NCI-H226 (cell line): ENCODE data around the gene LRPPRC.

Experiments
- DNase-seq: peaks from one replicate; pipeline ENCODE4 v3.0.0-alpha.2; 2015

LRPPRC gene

DNA sequence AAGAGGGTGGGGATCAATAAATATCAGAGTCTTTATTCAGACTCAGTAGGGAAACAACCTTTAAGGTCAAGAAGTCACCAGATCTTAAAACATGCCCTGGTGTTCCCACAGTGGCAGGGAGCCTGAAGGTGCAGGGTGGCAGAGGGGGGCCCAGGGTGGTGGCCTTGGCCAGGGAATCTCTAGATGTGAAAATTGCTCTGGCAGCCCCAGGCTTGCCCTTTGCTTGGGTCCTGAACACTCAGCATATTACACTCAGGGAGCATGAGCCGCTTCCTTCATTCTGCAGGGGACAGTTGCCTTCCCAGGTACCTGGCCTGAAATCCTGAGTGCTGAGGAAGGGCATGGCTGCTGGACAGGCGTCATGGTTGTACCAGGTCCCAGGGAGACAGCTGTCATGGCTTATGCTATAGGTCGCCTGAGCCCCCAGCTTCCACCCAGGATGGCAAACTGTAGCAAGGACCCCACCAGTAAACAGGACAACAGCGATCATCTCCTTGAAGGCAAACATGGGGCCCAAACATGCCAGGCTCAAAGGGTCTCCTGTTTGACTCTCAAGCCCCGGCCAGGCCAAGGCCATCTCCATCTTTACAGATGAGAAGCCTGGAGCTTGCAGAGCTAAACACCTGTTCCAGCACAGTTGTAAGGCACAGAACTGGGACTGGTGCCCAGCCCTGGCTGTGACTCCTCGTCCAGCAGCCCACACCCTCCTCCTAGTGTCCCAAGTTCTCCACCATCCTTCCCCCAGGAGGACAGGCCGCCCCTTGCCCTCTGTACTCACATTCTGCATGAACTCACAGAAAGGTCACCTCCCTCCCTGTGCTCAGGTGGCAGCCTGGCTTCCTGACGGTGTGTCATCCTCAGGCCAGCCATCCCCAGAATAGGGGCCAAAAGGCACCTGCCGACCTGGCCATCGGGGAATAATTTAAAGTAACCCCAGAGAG, 142.4 kb downstream of the LRPPRC start:
- no peak for DNase-seq

DNA sequence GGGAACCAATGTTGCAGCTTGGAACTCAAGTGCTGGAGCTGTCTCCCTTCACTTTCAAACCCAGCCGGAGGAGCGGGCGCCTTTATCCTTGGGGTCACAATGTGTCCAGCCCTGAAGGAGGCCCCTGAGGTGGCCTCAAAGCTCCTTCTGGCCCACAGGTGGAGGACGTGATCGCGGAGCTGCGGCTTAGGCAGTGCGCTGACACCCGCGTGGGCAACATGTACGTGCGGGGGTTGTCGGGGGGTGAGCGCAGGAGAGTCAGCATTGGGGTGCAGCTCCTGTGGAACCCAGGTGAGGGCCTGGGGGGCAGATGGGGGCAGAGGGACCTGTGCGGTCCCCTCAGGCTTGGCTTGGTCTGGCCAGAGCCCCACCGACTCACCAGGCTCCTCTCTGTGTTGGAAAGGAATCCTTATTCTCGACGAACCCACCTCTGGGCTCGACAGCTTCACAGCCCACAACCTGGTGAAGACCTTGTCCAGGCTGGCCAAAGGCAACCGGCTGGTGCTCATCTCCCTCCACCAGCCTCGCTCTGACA, 143.5 kb downstream of the LRPPRC start:
- DNase-seq = no peak

DNA sequence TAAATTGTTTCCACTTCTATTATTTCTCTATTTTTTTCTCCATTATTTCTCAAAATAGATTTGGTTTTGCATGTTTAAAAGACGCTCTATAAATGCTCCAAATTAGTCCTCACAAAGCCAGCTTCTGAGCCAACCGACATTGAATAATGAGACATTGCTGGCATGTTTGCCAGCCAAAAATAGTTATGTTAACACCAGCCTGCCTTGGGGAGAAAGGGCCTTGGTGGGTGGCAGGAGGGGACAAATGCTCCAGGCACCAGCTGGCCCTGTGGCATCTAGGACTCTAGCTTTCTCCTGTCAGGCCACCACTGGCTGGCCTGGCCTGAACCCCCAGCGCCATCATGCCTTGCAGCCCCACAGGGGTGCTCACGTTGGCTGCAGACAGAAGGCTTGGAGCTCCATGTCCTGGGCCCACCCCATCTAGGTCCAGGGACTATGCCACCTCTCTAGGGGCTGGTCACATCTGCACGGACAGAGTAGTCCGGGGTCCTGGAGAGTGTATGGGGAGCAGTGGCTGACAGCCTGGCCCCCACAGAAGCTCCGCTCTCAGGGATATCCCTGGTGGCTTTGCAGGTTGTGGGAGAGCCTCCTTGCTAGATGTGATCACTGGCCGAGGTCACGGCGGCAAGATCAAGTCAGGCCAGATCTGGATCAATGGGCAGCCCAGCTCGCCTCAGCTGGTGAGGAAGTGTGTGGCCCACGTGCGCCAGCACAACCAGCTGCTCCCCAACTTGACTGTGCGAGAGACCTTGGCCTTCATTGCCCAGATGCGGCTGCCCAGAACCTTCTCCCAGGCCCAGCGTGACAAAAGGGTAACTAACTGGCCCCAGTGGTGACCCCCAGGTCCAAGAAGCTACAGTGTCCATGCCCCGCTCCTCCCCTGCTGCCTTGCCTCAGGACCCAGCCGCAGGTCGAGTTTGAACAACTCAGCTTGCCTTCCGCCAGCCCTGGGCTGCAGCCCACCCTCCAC, 144.5 kb downstream of the LRPPRC start:
- no peak for DNase-seq

- peak; percentile 6 for DNase-seq
Measured at GRCh38 chr2:43848214-43848613, 147.6 kb downstream of the LRPPRC start.

DNA sequence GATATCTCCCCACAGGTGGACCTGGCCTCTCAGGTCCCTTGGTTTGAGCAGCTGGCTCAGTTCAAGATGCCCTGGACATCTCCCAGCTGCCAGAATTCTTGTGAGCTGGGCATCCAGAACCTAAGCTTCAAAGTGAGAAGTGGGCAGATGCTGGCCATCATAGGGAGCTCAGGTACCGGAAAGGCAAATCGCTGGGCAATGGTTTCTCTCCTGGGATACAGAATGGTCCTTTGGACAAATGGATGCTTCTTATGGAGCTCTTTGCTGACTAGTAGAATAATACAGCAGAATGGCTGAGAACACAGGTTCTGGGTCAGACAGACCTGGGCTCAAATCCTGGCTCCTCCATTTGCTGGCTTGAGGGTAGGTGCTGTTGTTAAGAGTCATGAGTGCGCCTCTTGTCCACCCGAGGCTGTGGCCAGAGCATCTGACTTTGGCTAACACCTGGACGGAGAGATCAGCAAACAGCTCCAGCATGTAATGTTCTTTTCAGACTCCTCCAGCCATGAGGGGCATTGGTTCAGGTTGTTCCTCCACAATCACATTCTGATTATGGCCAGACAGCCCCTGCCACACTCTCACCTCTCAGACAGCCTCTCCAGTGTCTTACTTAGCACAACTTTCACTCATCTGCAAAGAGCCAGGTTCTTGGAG, 149.5 kb downstream of the LRPPRC start:
- DNase-seq = no peak

DNA sequence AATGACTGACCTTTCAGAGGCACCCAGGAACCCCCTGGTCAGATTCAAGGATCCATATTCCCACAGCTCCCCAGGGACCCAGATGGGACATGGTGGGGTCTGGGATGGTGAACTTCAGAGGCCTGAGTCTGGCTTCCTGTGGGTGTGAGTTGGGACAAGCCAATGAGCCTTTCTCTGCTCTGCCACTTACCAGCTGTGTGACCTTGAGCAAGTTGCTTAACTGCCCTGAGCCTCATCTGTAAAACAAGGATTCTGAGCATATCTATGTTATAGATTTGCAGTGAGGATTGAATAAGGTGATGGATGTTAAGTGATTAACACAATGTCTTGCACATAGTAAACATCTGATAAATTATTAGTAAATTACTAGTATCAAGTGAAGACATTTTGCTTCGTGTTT, 150.6 kb downstream of the LRPPRC start:
- no peak for DNase-seq

- DNase-seq = no peak
Measured at GRCh38 chr2:43842866-43843226, 152.9 kb downstream of the LRPPRC start.

GRCh38 chr2:43841949-43842865, 153.6 kb downstream of the LRPPRC start:
- DNase-seq = no peak

GRCh38 chr2:43840965-43841364, 154.8 kb downstream of the LRPPRC start:
- DNase-seq = no peak

- DNase-seq = no peak
Measured at GRCh38 chr2:43839776-43840564, 155.8 kb downstream of the LRPPRC start.

GRCh38 chr2:43838560-43839267, 157.1 kb downstream of the LRPPRC start, which contains the start of the genes ABCG5 and ABCG8:
ABCG5 (minus strand) TSS chr2:43838839; CDS start chr2:43838679, 160 bp downstream.
ABCG8 (plus strand) TSS chr2:43838971; CDS start chr2:43839054, 83 bp downstream.
- DNase-seq = no peak

DNA sequence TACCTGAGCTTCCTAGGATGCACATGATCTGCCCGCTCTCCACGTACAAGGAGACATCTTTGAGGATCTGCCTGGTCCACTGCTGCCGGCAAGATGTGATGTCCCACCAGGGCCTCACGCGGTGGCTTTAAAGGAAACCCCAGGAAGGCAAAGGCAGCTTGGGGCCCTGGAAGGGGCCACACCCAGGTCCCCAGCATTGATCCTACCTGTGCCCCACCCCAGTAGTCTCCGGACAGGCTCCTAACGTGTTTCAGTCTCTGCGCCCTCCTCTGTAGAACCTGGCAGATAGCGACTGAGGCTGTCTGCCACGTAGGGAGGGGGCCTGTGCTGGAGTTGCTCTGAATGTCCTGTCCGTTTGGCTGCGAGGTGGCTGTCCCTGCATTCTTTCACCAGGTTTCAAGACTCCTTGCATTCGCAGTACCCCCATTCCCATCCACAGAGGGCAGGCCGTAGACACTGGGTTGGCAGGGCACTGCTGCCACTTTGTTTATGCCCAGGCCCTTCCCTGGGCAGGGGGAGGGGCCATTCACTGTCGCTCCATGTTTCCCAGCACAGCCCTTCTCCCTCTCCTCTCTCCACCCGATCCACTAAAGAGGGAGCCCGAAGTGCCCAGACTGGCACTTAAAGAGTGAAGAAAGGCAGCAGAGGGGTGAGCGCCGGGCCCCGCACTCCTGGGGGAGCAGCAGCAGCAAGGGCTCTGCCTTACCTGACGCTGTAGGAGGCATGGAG, 157.8 kb downstream of the LRPPRC start:
- no peak for DNase-seq

DNA sequence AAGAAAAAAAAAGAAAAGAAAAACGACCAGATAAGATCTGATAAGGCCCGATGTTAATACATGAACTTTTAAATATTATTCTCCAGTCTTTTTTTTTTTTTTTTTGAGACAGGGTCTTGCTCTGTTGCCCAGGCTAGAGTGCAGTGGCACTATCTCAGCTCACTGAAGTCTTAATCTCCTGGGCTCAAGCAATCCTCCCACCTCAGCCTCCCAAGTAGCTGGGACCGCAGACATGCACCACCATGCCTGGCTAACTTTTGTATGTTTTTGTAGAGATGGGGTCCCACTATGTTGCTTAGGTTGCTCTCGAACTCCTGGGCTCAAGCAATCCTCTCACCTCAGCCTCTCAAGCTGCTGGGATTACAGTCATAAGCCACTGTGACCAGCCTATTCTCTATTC, 158.8 kb downstream of the LRPPRC start:
- DNase-seq = no peak
